GM12892 (cell line): ENCODE results near the gene ASPN.

Experiments used
- POLR2A ChIP-seq: IDR thresholded peaks from 2 replicates; pipeline ENCODE4 v1.6.1; 2011; ENCODE audit warnings: low read depth, low read length, control low read depth
- POLR2AphosphoS5 ChIP-seq: IDR thresholded peaks from 2 replicates; pipeline ENCODE4 v1.6.1; 2011; ENCODE audit warnings: low read depth, low read length, control low read depth

- TF ChIP-seq POLR2A: no peak
- TF ChIP-seq POLR2AphosphoS5: no peak
Observed at GRCh38 chr9:92486371-92486770, 4.1 kb upstream of the ASPN start.
